ENCODE measurements around the gene LRFN2.

- TF ChIP-seq CTCF (IDR thresholded peaks at IDR 0.05) (no peak), EZH2 (IDR thresholded peaks at IDR 0.05; ENCODE audit: borderline replicate concordance, insufficient read depth, low read depth, low read length, poor library complexity, severe bottlenecking) (no peak)
Observed at GRCh38 chr6:40610229-40610628, 23.1 kb upstream of the LRFN2 start.
